ENCODE results near the gene RBL2.
"Not testable (repeated sequence)": the region's sequence is repeated elsewhere in the genome, so short reads cannot be mapped to it uniquely, and the experiment has no call there.

Gene RBL2

GRCh38 chr16:53415504-53415903 lies 18.8 kb upstream of the RBL2 start:
- H3K27me3 ChIP-seq: no peaks in the 10 kb centered on the region
- H3K4me3 ChIP-seq (ENCODE audit: low read depth in 1 of 2, low read length in 1 of 2): no peak overlapping the region
- H3K9me3 ChIP-seq: no peaks in the 10 kb centered on the region
- no peak overlapping the region for H3K27ac ChIP-seq
- no peaks in the 10 kb centered on the region for H3K36me3 ChIP-seq
- H3K4me1 ChIP-seq (ENCODE audit: control insufficient read depth in 1 of 2, insufficient read depth in 1 of 2, low read depth in 1 of 2, low read length in 1 of 2): peaks cover 9 to 12% of the 10 kb centered on the region in 2 experiments
- TF ChIP-seq CTCF (IDR thresholded peaks at IDR 0.05): no peak

GRCh38 chr16:53417011-53417410 lies 17.3 kb upstream of the RBL2 start:
- no peaks in the 10 kb centered on the region for H3K27me3 ChIP-seq
- no peak for TF ChIP-seq CTCF (IDR thresholded peaks at IDR 0.05)
- H3K4me1 ChIP-seq (ENCODE audit: control insufficient read depth in 1 of 2, insufficient read depth in 1 of 2, low read depth in 1 of 2, low read length in 1 of 2): peaks cover 9 to 12% of the 10 kb centered on the region in 2 experiments
- H3K36me3 ChIP-seq: no peaks in the 10 kb centered on the region
- H3K9me3 ChIP-seq: no peaks in the 10 kb centered on the region
- H3K4me3 ChIP-seq (ENCODE audit: low read depth in 1 of 2, low read length in 1 of 2): no peak overlapping the region
- peak overlapping the region; percentile 67 for H3K27ac ChIP-seq

- Histone ChIP-seq H3K27me3 (no peaks in the 10 kb centered on the region), H3K36me3 (no peaks in the 10 kb centered on the region), H3K9me3 (no peaks in the 10 kb centered on the region), H3K27ac (no peak overlapping the region), H3K4me3 (ENCODE audit: low read depth in 1 of 2, low read length in 1 of 2) (no peak overlapping the region), H3K4me1 (ENCODE audit: control insufficient read depth in 1 of 2, insufficient read depth in 1 of 2, low read depth in 1 of 2, low read length in 1 of 2) (peaks cover 9 to 12% of the 10 kb centered on the region in 2 experiments)
- no peak for TF ChIP-seq CTCF (IDR thresholded peaks at IDR 0.05)
Observed at GRCh38 chr16:53417976-53418375, 16.3 kb upstream of the RBL2 start.

DNA sequence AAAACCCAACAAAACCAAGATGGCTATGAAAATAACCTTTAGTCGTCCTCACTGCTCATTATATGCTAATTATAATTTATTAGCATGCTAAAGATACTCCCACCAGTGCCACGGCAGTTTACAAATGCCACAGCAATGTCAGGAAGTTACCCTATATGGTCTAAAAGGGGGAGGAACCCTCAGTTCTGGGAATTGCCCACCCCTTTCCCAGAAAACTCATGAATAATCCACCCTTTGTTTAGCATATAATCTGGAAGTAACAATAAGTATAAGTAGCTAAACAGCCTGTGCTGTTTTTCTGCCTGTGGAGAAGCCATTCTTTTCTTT lies 14.9 kb upstream of the RBL2 start:
- not testable (repeated sequence) for H3K27me3 ChIP-seq; H3K27ac ChIP-seq; H3K9me3 ChIP-seq; H3K4me3 ChIP-seq (ENCODE audit: low read depth in 1 of 2, low read length in 1 of 2); H3K36me3 ChIP-seq
- peaks cover 9 to 12% of the 10 kb centered on the region in 2 experiments for H3K4me1 ChIP-seq (ENCODE audit: control insufficient read depth in 1 of 2, insufficient read depth in 1 of 2, low read depth in 1 of 2, low read length in 1 of 2)

GRCh38 chr16:53421248-53421647 lies 13.0 kb upstream of the RBL2 start:
- TF ChIP-seq CTCF (IDR thresholded peaks at IDR 0.05): no peak
- Histone ChIP-seq H3K36me3 (no peaks in the 10 kb centered on the region), H3K27ac (no peak overlapping the region), H3K9me3 (no peaks in the 10 kb centered on the region), H3K27me3 (no peaks in the 10 kb centered on the region), H3K4me1 (ENCODE audit: control insufficient read depth in 1 of 2, insufficient read depth in 1 of 2, low read depth in 1 of 2, low read length in 1 of 2) (peaks cover 9 to 12% of the 10 kb centered on the region in 2 experiments), H3K4me3 (ENCODE audit: low read depth in 1 of 2, low read length in 1 of 2) (no peak overlapping the region)

- H3K27me3 ChIP-seq; H3K27ac ChIP-seq; H3K9me3 ChIP-seq; H3K4me3 ChIP-seq (ENCODE audit: low read depth in 1 of 2, low read length in 1 of 2); H3K36me3 ChIP-seq; H3K4me1 ChIP-seq (ENCODE audit: control insufficient read depth in 1 of 2, insufficient read depth in 1 of 2, low read depth in 1 of 2, low read length in 1 of 2): not testable (repeated sequence)
Observed at GRCh38 chr16:53423968-53424367, 10.3 kb upstream of the RBL2 start.

GRCh38 chr16:53428681-53429080 lies 5.6 kb upstream of the RBL2 start:
- no peak for TF ChIP-seq CTCF (IDR thresholded peaks at IDR 0.05)
- Histone ChIP-seq H3K36me3 (no peaks in the 10 kb centered on the region), H3K27ac (peak overlapping the region; percentile 41), H3K9me3 (no peaks in the 10 kb centered on the region), H3K4me1 (ENCODE audit: control insufficient read depth in 1 of 2, insufficient read depth in 1 of 2, low read depth in 1 of 2, low read length in 1 of 2) (peaks cover 19 to 22% of the 10 kb centered on the region in 2 experiments), H3K4me3 (ENCODE audit: low read depth in 1 of 2, low read length in 1 of 2) (no peak overlapping the region), H3K27me3 (no peaks in the 10 kb centered on the region)
